Left ventricle myocardium inferior (tissue), 1 donor: ENCODE results near the gene P2RY4. TPM values are rescaled to one million over a fixed set of nuclear protein-coding genes. Genes with fewer than 3 reads are reported as not detected.
"Not testable (repeated sequence)": the region's sequence is repeated elsewhere in the genome, so short reads cannot be mapped to it uniquely, and the experiment has no call there.

ENCODE experiments used
- DNase-seq: peaks from one replicate; pipeline ENCODE4 v3.0.0-alpha.2; 2020
- H3K27ac ChIP-seq: fragments of 200-600 bp; replicated peaks from 2 replicates; pipeline ENCODE4 v1.8.0; 2021
- H3K27me3 ChIP-seq: fragments of 200-600 bp; 2 replicates; pipeline ENCODE4 v1.8.0; 2021; ENCODE audit warnings: low read depth
- H3K36me3 ChIP-seq: fragments of 200-600 bp; 2 replicates; pipeline ENCODE4 v1.8.0; 2021
- H3K4me1 ChIP-seq: fragments of 200-600 bp; 2 replicates; pipeline ENCODE4 v1.8.0; 2021
- H3K4me3 ChIP-seq: fragments of 200-600 bp; 2 replicates; pipeline ENCODE4 v1.8.0; 2021; ENCODE audit warnings: mild to moderate bottlenecking, moderate library complexity
- H3K9me3 ChIP-seq: fragments of 200-600 bp; replicated peaks from 2 replicates; pipeline ENCODE4 v1.8.0; 2021
- CTCF ChIP-seq: fragments of 200-600 bp; IDR thresholded peaks from 2 replicates; pipeline ENCODE4 v1.8.0; 2021; ENCODE audit warnings: antibody characterized with exemption, mild to moderate bottlenecking, borderline replicate concordance
- intact Hi-C: fragments of 100-400 bp; cut with micrococcal nuclease; formaldehyde crosslinking; loops from one replicate; pipeline ENCODE4 v1.11.0; 2022
- total RNA-seq: library from RNA; stranded (reverse); fragmentation: NEBNext Ultra II Directional; extraction: Animal tissue kit (Norgen Biotek cat#: 25700); gene quantifications from one replicate; pipeline ENCODE4 v1.2.1, GENCODE V29; 2021
- donor health status: DM: no; HTN: yes; CAD: no; lungs with severe emphysema.

The P2RY4 gene
- total RNA-seq, 1 donor from 2014 or later = not detected

DNA sequence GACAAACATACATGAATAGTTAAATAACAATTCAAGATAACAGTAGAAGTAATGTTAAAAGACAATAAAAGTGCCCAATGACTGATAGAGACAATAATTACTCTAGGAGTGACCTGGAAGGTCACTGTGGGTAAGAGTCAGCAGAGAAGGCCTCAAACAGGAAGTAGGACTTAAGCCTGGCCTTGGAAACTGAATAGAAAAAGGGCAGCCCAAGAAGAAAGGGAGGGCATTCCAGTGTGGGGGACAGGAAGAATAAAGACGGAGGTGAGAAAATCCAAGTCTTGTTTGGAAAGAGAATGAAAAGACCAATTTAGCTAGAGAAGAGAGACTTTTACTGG lies 6.0 kb downstream of the P2RY4 start:
- H3K27ac ChIP-seq = no peak overlapping the region
- H3K4me1 ChIP-seq = no peaks in the 10 kb centered on the region
- DNase-seq = no peak
- no peak for TF ChIP-seq CTCF
- H3K27me3 ChIP-seq = no peaks in the 10 kb centered on the region
- no peak overlapping the region for H3K4me3 ChIP-seq
- H3K36me3 ChIP-seq = no peaks in the 10 kb centered on the region
- H3K9me3 ChIP-seq = no peaks in the 10 kb centered on the region
- intact Hi-C loops = no loop called here

DNA sequence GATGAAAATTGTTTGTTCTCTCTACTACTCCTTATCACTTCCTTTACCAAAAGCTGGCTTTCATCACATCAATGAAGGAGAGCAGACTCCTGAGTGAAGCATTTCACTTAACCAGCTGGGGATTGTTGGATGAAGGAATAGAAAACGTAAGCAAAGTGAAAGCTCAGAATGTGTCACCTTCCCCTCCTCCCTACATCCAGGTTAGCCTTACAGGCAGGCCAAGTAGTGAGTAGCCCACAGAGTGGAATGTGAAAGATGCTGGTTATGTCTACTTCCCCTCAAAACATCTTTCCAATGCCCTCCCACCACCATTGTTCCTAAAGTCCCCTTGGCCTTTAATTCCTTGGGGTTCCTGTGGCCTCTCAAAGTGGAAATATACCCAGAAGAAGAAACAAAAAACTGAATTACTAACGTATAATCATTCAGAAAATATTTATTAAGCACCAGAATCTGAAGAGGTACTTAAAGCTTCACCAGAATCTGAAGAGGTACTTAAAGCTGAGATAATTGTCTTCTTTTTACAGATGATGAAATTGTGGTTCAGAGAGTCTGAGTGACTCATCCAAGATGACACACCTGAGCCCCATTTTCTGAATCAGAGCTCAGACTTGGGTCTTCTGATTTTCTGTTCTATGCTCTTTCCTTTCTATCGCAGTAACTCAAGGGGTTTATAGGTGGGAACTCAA lies 6.5 kb downstream of the P2RY4 start:
- Histone ChIP-seq H3K9me3 (no peaks in the 10 kb centered on the region), H3K27me3 (no peaks in the 10 kb centered on the region), H3K4me1 (no peaks in the 10 kb centered on the region), H3K27ac (no peak overlapping the region), H3K4me3 (no peak overlapping the region), H3K36me3 (no peaks in the 10 kb centered on the region)
- TF ChIP-seq CTCF = no peak
- no peak for DNase-seq
- intact Hi-C loops = no loop called here

GRCh38 chrX:70252491-70252890 lies 7.5 kb downstream of the P2RY4 start:
- H3K36me3 ChIP-seq = no peaks in the 10 kb centered on the region
- intact Hi-C loops = no loop called here
- DNase-seq = no peak
- H3K27me3 ChIP-seq = no peaks in the 10 kb centered on the region
- no peak overlapping the region for H3K4me3 ChIP-seq
- H3K27ac ChIP-seq = no peak overlapping the region
- H3K9me3 ChIP-seq = no peaks in the 10 kb centered on the region
- no peak for TF ChIP-seq CTCF
- H3K4me1 ChIP-seq = no peaks in the 10 kb centered on the region

DNA sequence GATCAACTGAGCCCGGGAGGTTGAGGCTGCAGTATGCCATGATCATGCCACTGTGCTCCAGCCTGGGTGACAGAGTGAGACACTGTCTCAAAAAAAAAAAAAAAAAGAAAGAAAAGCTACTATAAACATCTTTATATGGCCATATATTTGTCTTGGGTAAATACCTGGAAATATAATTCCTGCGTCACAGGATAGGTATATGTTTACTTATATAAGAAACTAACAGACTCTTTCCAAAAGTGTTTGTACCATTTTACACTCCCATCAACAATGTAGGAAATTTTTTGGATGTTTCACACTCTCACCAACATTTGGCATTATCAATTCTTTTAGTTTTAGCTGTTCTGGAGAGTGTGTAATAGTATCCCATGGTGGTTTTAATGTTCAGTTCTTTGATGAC lies 12.8 kb downstream of the P2RY4 start:
- TF ChIP-seq CTCF = no peak
- no peaks in the 10 kb centered on the region for H3K9me3 ChIP-seq
- H3K27me3 ChIP-seq = no peaks in the 10 kb centered on the region
- intact Hi-C loops = no loop called here
- H3K4me1 ChIP-seq = no peaks in the 10 kb centered on the region
- H3K36me3 ChIP-seq = no peaks in the 10 kb centered on the region
- no peak overlapping the region for H3K4me3 ChIP-seq
- no peak overlapping the region for H3K27ac ChIP-seq
- no peak for DNase-seq

DNA sequence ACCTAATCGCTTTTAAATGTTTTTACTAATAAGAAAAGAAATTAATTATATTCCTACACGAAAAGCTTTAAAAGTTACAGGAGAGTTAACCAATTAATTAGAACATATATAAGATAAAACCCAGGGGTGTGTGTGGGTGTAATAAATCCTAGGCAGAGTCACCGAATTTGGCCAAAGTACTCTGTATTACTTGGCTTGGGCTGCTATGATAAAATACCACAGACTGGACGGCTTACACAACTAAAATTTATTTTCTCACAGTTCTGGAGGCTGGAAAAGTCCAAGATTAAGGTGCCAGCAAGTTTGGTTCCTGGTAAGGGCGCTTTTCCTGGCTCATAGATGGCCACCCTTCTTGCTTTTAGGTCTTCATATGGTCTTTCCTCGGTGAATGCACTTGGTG lies 15.1 kb downstream of the P2RY4 start:
- H3K9me3 ChIP-seq = no peaks in the 10 kb centered on the region
- H3K36me3 ChIP-seq = no peaks in the 10 kb centered on the region
- DNase-seq = no peak
- no peak overlapping the region for H3K27ac ChIP-seq
- H3K4me1 ChIP-seq = no peaks in the 10 kb centered on the region
- TF ChIP-seq CTCF = no peak
- intact Hi-C loops = no loop called here
- H3K4me3 ChIP-seq = no peak overlapping the region
- no peaks in the 10 kb centered on the region for H3K27me3 ChIP-seq

GRCh38 chrX:70243601-70244000 lies 16.4 kb downstream of the P2RY4 start:
- H3K4me3 ChIP-seq, DNase-seq, H3K4me1 ChIP-seq, H3K27ac ChIP-seq, H3K27me3 ChIP-seq, intact Hi-C loops, H3K9me3 ChIP-seq, H3K36me3 ChIP-seq: not testable (repeated sequence)
